Hepatocyte (in vitro differentiated cells): Measurements from ENCODE around the gene GIPC3. TPM values are rescaled to one million over a fixed set of nuclear protein-coding genes. Genes with fewer than 3 reads are reported as not detected.

ENCODE experiments used
- DNase-seq: peaks from one replicate; pipeline ENCODE4 v3.0.0-alpha.2; 2016; ENCODE audit warnings: low spot score
- H2AFZ ChIP-seq: fragments of 200-600 bp; sonication (generic); 2 replicates; pipeline ENCODE4 v1.6.0; 2016; ENCODE audit warnings: antibody characterized with exemption, mild to moderate bottlenecking
- H3K27ac ChIP-seq: fragments of 200-600 bp; sonication (generic); 2 replicates; pipeline ENCODE4 v1.5.1; 2016; ENCODE audit warnings: mild to moderate bottlenecking
- H3K27me3 ChIP-seq: fragments of 200-600 bp; sonication (generic); 2 replicates; pipeline ENCODE4 v1.6.1; 2016
- H3K36me3 ChIP-seq: fragments of 200-600 bp; sonication (generic); replicated peaks from 2 replicates; pipeline ENCODE4 v1.5.1; 2016; ENCODE audit warnings: low read depth; ENCODE audit not compliant: insufficient read depth
- H3K4me1 ChIP-seq: fragments of 200-600 bp; sonication (generic); 2 replicates; pipeline ENCODE4 v1.5.1; 2016; ENCODE audit warnings: mild to moderate bottlenecking, moderate library complexity; ENCODE audit not compliant: insufficient read depth
- H3K4me2 ChIP-seq: fragments of 200-600 bp; sonication (generic); 2 replicates; pipeline ENCODE4 v1.6.0; 2016
- H3K4me3 ChIP-seq: fragments of 200-600 bp; sonication (generic); 2 replicates; pipeline ENCODE4 v1.5.1; 2016; ENCODE audit warnings: mild to moderate bottlenecking
- H3K79me2 ChIP-seq: fragments of 200-600 bp; sonication (generic); 2 replicates; pipeline ENCODE4 v1.6.0; 2017; ENCODE audit warnings: mild to moderate bottlenecking
- H3K9me2 ChIP-seq: fragments of 200-600 bp; sonication (generic); replicated peaks from 2 replicates; pipeline ENCODE4 v1.6.0; 2017; ENCODE audit warnings: mild to moderate bottlenecking; ENCODE audit not compliant: insufficient read depth
- H3K9me3 ChIP-seq: fragments of 200-600 bp; sonication (generic); 2 replicates; pipeline ENCODE4 v1.5.1; 2016; ENCODE audit warnings: low read depth, mild to moderate bottlenecking
- H4K20me1 ChIP-seq: fragments of 200-600 bp; sonication (generic); 2 replicates; pipeline ENCODE4 v1.6.0; 2016; ENCODE audit warnings: mild to moderate bottlenecking; ENCODE audit not compliant: insufficient read depth, poor library complexity, severe bottlenecking
- CTCF ChIP-seq: fragments of 200-600 bp; sonication (generic); IDR thresholded peaks from 2 replicates; pipeline ENCODE4 v1.5.1; 2016; ENCODE audit warnings: antibody characterized with exemption, mild to moderate bottlenecking; ENCODE audit not compliant: poor library complexity
- EZH2 ChIP-seq: fragments of 200-600 bp; sonication (generic); IDR thresholded peaks from 2 replicates; pipeline ENCODE4 v1.6.1; 2016; ENCODE audit warnings: antibody characterized with exemption, mild to moderate bottlenecking, borderline replicate concordance
- EZH2phosphoT487 ChIP-seq: fragments of 200-600 bp; sonication (generic); IDR thresholded peaks from one replicate; pipeline ENCODE4 v1.6.1; 2018; ENCODE audit warnings: antibody characterized with exemption, mild to moderate bottlenecking, low read depth, moderate library complexity; ENCODE audit not compliant: unreplicated experiment, severe bottlenecking
- WGBS: methylation state at CpG from one replicate; pipeline ENCODE4 v1.1.6; 2016; ENCODE audit warnings: low lambda C conversion rate; ENCODE audit errors: missing lambda C conversion rate; 5-methylcytosine and 5-hydroxymethylcytosine counted together
- polyA plus RNA-seq: library from polyadenylated mRNA; unstranded; fragments of >200 nt; fragmentation: Nextera tagmentation; extraction: Ambion mirVana; gene quantifications from 2 replicates; pipeline ENCODE4 v1.2.1, GENCODE V29; 2016
- total RNA-seq: library from RNA; depleted of rRNA; stranded (reverse); fragments of >200 nt; gene quantifications from 2 replicates; pipeline ENCODE4 v1.2.3, GENCODE V29; 2014

Gene GIPC3
- total and polyA plus RNA-seq, 2 experiments from 2014 or later, result 0.28 TPM; not detected in 1

- Histone ChIP-seq H3K4me1 (no peaks in the 10 kb centered on the region), H3K36me3 (no peaks in the 10 kb centered on the region), H3K79me2 (no peaks in the 10 kb centered on the region), H3K4me3 (no peak overlapping the region), H4K20me1 (peaks cover 3% of the 10 kb centered on the region), H3K27ac (no peak overlapping the region), H3K27me3 (no peaks in the 10 kb centered on the region), H3K9me3 (no peaks in the 10 kb centered on the region), H2AFZ (no peak overlapping the region), H3K9me2 (no peaks in the 10 kb centered on the region), H3K4me2 (no peak overlapping the region)
- 94% methylated on average over 33 of the region's 47 CpGs for WGBS
- no peak for DNase-seq
- TF ChIP-seq EZH2 (no peak), EZH2phosphoT487 (no peak), CTCF (no peak)
Measured at GRCh38 chr19:3543150-3544057, 41.9 kb upstream of the GIPC3 start.

GRCh38 chr19:3544058-3544376 is 41.3 kb upstream of the GIPC3 start:
- no peaks in the 10 kb centered on the region for H3K79me2 ChIP-seq
- H2AFZ ChIP-seq, result no peak overlapping the region
- H3K4me2 ChIP-seq, result no peak overlapping the region
- WGBS, result 87% methylated on average over 9 of the region's 9 CpGs
- no peaks in the 10 kb centered on the region for H3K9me2 ChIP-seq
- no peak overlapping the region for H3K27ac ChIP-seq
- no peaks in the 10 kb centered on the region for H3K9me3 ChIP-seq
- no peak for DNase-seq
- H3K27me3 ChIP-seq, result no peaks in the 10 kb centered on the region
- H4K20me1 ChIP-seq, result no peaks in the 10 kb centered on the region
- no peak overlapping the region for H3K4me3 ChIP-seq
- H3K4me1 ChIP-seq, result no peaks in the 10 kb centered on the region
- no peaks in the 10 kb centered on the region for H3K36me3 ChIP-seq
- TF ChIP-seq EZH2phosphoT487, result no peak

GRCh38 chr19:3544742-3545668 is 40.3 kb upstream of the GIPC3 start:
- Histone ChIP-seq H3K4me3 (no peak overlapping the region), H2AFZ (no peak overlapping the region), H3K79me2 (no peaks in the 10 kb centered on the region), H3K4me1 (no peaks in the 10 kb centered on the region), H3K4me2 (no peak overlapping the region), H3K36me3 (no peaks in the 10 kb centered on the region), H4K20me1 (no peaks in the 10 kb centered on the region), H3K9me2 (no peaks in the 10 kb centered on the region), H3K27ac (no peak overlapping the region), H3K27me3 (no peaks in the 10 kb centered on the region), H3K9me3 (no peaks in the 10 kb centered on the region)
- DNase-seq, result peak; percentile 58
- TF ChIP-seq EZH2 (no peak), CTCF (peak; percentile 85), EZH2phosphoT487 (no peak)
- 62% methylated on average over 17 of the region's 30 CpGs for WGBS

GRCh38 chr19:3545669-3546034 is 39.6 kb upstream of the GIPC3 start:
- no peaks in the 10 kb centered on the region for H3K36me3 ChIP-seq
- no peaks in the 10 kb centered on the region for H3K79me2 ChIP-seq
- no peaks in the 10 kb centered on the region for H3K9me2 ChIP-seq
- H4K20me1 ChIP-seq, result no peaks in the 10 kb centered on the region
- no peaks in the 10 kb centered on the region for H3K27me3 ChIP-seq
- no peaks in the 10 kb centered on the region for H3K9me3 ChIP-seq
- TF ChIP-seq EZH2 (no peak), EZH2phosphoT487 (no peak), CTCF (no peak)
- no peak overlapping the region for H3K4me3 ChIP-seq
- H3K4me1 ChIP-seq, result no peaks in the 10 kb centered on the region
- H3K4me2 ChIP-seq, result no peak overlapping the region
- no peak for DNase-seq
- H2AFZ ChIP-seq, result no peak overlapping the region
- no peak overlapping the region for H3K27ac ChIP-seq
- WGBS, result 89% methylated on average over 10 of the region's 10 CpGs
